Vagina (tissue), 2 donors: ENCODE measurements around the gene RPTOR. TPM values are rescaled to one million over a fixed set of nuclear protein-coding genes. Genes with fewer than 3 reads are reported as not detected.

Experiments used
- DNase-seq, 2 donors: peaks; one replicate each; pipeline ENCODE4 v3.0.0-alpha.2; 2017; ENCODE audit errors: extremely low spot score in 2 of 2
- H3K27ac ChIP-seq: fragments of 200-600 bp; sonication (generic); one replicate; pipeline ENCODE4 v1.5.1; 2019
- H3K27me3 ChIP-seq: fragments of 200-600 bp; sonication (generic); one replicate; pipeline ENCODE4 v1.5.1; 2019
- H3K36me3 ChIP-seq, 2 donors: fragments of 200-600 bp; sonication (generic); one replicate each; pipeline ENCODE4 v1.5.1; 2017 to 2019
- H3K4me1 ChIP-seq: fragments of 200-600 bp; sonication (generic); one replicate; pipeline ENCODE4 v1.5.1; 2019
- H3K4me3 ChIP-seq, 2 donors: fragments of 200-600 bp; sonication (generic); 1 replicate in 1 of 2; 2 replicates in 1 of 2; pipeline ENCODE4 v1.5.1; 2016 to 2019
- H3K9me3 ChIP-seq: fragments of 200-600 bp; sonication (generic); one replicate; pipeline ENCODE4 v1.5.1; 2019
- CTCF ChIP-seq, 3 experiments: fragments of 450-650 bp in 2 of 3; fragments of 200-600 bp in 1 of 3; sonication (generic) in 1 of 3; IDR thresholded peaks; one replicate each; pipeline ENCODE4 v1.5.1; 2017 to 2019; ENCODE audit warnings: antibody characterized with exemption in 3 of 3, mild to moderate bottlenecking in 2 of 3, moderate library complexity in 2 of 3
- POLR2A ChIP-seq, 2 donors: fragments of 450-650 bp; IDR thresholded peaks; one replicate each; pipeline ENCODE4 v1.6.1; 2017; ENCODE audit warnings: antibody characterized with exemption in 2 of 2, mild to moderate bottlenecking in 2 of 2, moderate library complexity in 2 of 2
- POLR2AphosphoS5 ChIP-seq, 2 donors: sonication (generic); formaldehyde crosslinking; IDR thresholded peaks; one replicate each; pipeline ENCODE4 v1.9.0; 2017; ENCODE audit warnings: antibody characterized with exemption in 2 of 2, mild to moderate bottlenecking in 2 of 2, low read depth in 1 of 2; ENCODE audit not compliant: insufficient read depth in 1 of 2
- intact Hi-C: fragments of 100-400 bp; cut with DNase I; formaldehyde crosslinking; loops from one replicate; pipeline ENCODE4 v1.15.1; 2023
- total RNA-seq: library from RNA; depleted of rRNA; stranded (reverse); fragments of >200 nt; gene quantifications from one replicate; pipeline ENCODE4 v1.2.3, GENCODE V29; 2016

The RPTOR gene
- total RNA-seq: 38.3 TPM

- peaks cover 28% of the 10 kb centered on the region for H3K4me1 ChIP-seq
- H3K9me3 ChIP-seq: no peaks in the 10 kb centered on the region
- intact Hi-C loops: no loop called here
- H3K27me3 ChIP-seq: no peaks in the 10 kb centered on the region
- peak within 1 kb of the TSS; percentile 83 to 98 for H3K4me3 ChIP-seq
- TF ChIP-seq CTCF (IDR thresholded peaks at IDR 0.05): no peak
- TF ChIP-seq POLR2AphosphoS5 (IDR thresholded peaks at IDR 0.05; ENCODE audit: insufficient read depth in 1 of 2, low read depth in 1 of 2): peak; percentile 84 to 97
- peak in 1 of 2 donors; percentile 90 for DNase-seq
- H3K36me3 ChIP-seq: no peaks in the 10 kb centered on the region
- peak within 1 kb of the TSS; percentile 76 for H3K27ac ChIP-seq
Observed at GRCh38 chr17:80544655-80545498, at the start of gene RPTOR. RPTOR (plus strand) TSS chr17:80544838; CDS start chr17:80545630, 792 bp downstream.

GRCh38 chr17:80497726-80498241 lies 46.9 kb upstream of the RPTOR start:
- Histone ChIP-seq H3K27me3 (no peaks in the 10 kb centered on the region), H3K27ac (no peak overlapping the region), H3K36me3 (no peaks in the 10 kb centered on the region), H3K9me3 (no peaks in the 10 kb centered on the region), H3K4me3 (no peak overlapping the region), H3K4me1 (peaks cover 8% of the 10 kb centered on the region)
- no peak for TF ChIP-seq POLR2A (IDR thresholded peaks at IDR 0.05)
- no peak for TF ChIP-seq CTCF (IDR thresholded peaks at IDR 0.05)
- no peak for TF ChIP-seq POLR2AphosphoS5 (IDR thresholded peaks at IDR 0.05; ENCODE audit: insufficient read depth in 1 of 2, low read depth in 1 of 2)
- no peak for DNase-seq
- intact Hi-C loops: no loop called here

- Histone ChIP-seq H3K36me3 (no peaks in the 10 kb centered on the region), H3K4me1 (peaks cover 8% of the 10 kb centered on the region), H3K4me3 (peak overlapping the region in 1 of 2 donors; percentile 25), H3K9me3 (no peaks in the 10 kb centered on the region), H3K27me3 (no peaks in the 10 kb centered on the region), H3K27ac (no peak overlapping the region)
- intact Hi-C loops: no loop called here
- DNase-seq: no peak
- TF ChIP-seq POLR2AphosphoS5 (IDR thresholded peaks at IDR 0.05; ENCODE audit: insufficient read depth in 1 of 2, low read depth in 1 of 2): peak in 1 of 2 donors; percentile 11
- no peak for TF ChIP-seq CTCF (IDR thresholded peaks at IDR 0.05)
Observed at GRCh38 chr17:80498242-80498919, 46.3 kb upstream of the RPTOR start.

GRCh38 chr17:80498920-80499410 lies 45.7 kb upstream of the RPTOR start:
- no peaks in the 10 kb centered on the region for H3K36me3 ChIP-seq
- TF ChIP-seq POLR2AphosphoS5 (IDR thresholded peaks at IDR 0.05; ENCODE audit: insufficient read depth in 1 of 2, low read depth in 1 of 2): no peak
- no peak for DNase-seq
- no peaks in the 10 kb centered on the region for H3K27me3 ChIP-seq
- H3K4me1 ChIP-seq: peaks cover 8% of the 10 kb centered on the region
- H3K4me3 ChIP-seq: no peak overlapping the region
- H3K27ac ChIP-seq: no peak overlapping the region
- no peaks in the 10 kb centered on the region for H3K9me3 ChIP-seq
- intact Hi-C loops: no loop called here

GRCh38 chr17:80499560-80499959 lies 45.1 kb upstream of the RPTOR start:
- H3K4me3 ChIP-seq: no peak overlapping the region
- TF ChIP-seq POLR2AphosphoS5 (IDR thresholded peaks at IDR 0.05; ENCODE audit: insufficient read depth in 1 of 2, low read depth in 1 of 2): no peak
- no peak for TF ChIP-seq POLR2A (IDR thresholded peaks at IDR 0.05)
- TF ChIP-seq CTCF (IDR thresholded peaks at IDR 0.05): no peak
- H3K27me3 ChIP-seq: no peaks in the 10 kb centered on the region
- intact Hi-C loops: no loop called here
- H3K4me1 ChIP-seq: peaks cover 8% of the 10 kb centered on the region
- H3K36me3 ChIP-seq: no peaks in the 10 kb centered on the region
- no peaks in the 10 kb centered on the region for H3K9me3 ChIP-seq
- no peak overlapping the region for H3K27ac ChIP-seq
- no peak for DNase-seq
